GM12801 (cell line): ENCODE results near the gene MTR.

ENCODE experiments used
- CTCF ChIP-seq: IDR thresholded peaks from one replicate; pipeline ENCODE4 v1.5.1; 2011; ENCODE audit warnings: control low read depth; ENCODE audit not compliant: insufficient read length; ENCODE audit errors: extremely low read depth

Gene MTR

DNA sequence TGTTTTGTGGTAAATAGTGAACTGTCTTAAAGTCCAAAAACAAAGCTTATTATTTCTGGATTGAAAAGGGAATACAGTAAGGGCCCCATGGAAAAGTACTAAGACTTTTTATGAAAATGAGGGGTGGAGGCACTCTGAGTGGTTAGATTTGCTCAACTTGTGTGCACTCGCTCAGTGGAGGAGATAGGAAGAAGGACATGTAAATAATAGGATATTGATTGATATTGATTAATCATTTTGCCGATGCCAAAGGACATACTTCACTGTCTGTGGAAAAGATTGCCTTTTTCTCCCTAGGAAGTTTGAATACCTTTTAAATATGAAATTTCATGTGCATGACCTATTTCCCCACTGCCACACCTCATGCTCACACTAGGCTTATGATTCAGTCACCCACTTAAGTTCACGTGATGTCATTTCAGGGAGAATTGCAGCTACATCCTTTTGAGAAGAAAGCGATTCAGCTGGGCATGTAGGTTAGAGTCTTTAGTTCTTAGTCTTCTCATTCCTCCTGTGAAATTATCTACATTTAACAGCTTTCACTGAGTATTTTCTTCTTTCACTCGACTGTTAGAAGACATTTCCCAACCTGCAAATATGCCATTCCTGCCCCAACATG, 5.0 kb downstream of the MTR start:
- TF ChIP-seq CTCF, result no peak

GRCh38 chr1:236800623-236801022, 5.5 kb downstream of the MTR start:
- no peak for TF ChIP-seq CTCF

- no peak for TF ChIP-seq CTCF
Measured at GRCh38 chr1:236802264-236802663, 7.2 kb downstream of the MTR start.

DNA sequence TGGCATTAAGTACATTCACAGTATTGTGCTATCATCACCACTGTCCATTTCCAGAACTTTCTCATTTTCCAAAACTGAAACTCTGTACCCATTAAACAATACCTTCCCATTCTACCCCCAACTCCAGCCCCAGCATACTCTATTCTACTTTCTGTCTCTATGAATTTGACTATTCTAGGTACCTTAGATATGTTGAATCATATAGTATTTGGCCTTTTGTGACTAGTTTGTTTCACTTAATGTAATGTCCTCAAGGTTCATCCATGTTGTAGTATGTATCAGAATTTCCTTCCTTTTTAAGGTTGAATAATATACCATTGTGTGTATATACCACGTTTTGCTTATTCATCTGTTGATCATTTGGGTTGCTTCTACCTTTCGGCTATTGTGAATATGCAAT, 11.5 kb downstream of the MTR start:
- no peak for TF ChIP-seq CTCF

DNA sequence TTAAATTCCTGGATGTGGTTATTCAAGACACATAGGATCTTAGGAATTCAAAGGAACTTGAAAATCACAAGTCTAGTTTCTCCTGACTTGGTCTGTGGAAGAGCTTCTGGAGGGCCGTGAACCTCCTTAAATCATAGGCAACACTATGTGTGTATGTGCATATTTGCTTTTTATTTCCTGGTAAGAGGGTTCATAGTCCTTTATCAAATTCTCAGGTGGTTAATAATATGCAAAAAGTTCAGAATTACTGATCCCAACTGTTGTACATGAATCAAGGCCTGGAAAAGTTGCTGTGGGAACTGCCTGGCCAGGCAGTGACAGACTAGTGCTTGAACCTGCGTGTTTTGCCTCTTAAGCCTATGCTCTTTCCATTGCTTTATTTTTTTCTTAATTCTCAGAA, 12.9 kb downstream of the MTR start:
- TF ChIP-seq CTCF, result no peak

- no peak for TF ChIP-seq CTCF
Measured at GRCh38 chr1:236808564-236809130, 13.6 kb downstream of the MTR start.

GRCh38 chr1:236809148-236809547, 14.1 kb downstream of the MTR start:
- no peak for TF ChIP-seq CTCF
